Measurements from ENCODE around the gene ASGR1. TPM values are rescaled to one million over a fixed set of nuclear protein-coding genes. Genes with fewer than 3 reads are reported as not detected.
A peak's percentile ranks its signal among the peaks of the same experiment; 100 is the strongest.
"Not testable (repeated sequence)": the region's sequence is repeated elsewhere in the genome, so short reads cannot be mapped to it uniquely, and the experiment has no call there.

Gene ASGR1
- polyA plus RNA-seq, 4 donors: 1.9 to 2.9 (median 2.7) TPM

- 86 to 93% (median 87%) methylated on average over 1 of the region's 1 CpG for whole genome bisulfite sequencing, 3 donors
- FAIRE-seq (no peak), DNase-seq (no peak)
- Histone ChIP-seq H3K4me1 (ENCODE audit: control insufficient read depth in 3 of 3, insufficient read depth in 2 of 3, low read depth in 1 of 3, low read length in 2 of 3) (peaks cover 0 to 22% (median 0%) of the 10 kb centered on the region in 3 donors), H3K36me3 (ENCODE audit: control insufficient read depth in 3 of 3, insufficient read depth in 2 of 3, low read depth in 1 of 3, low read length in 3 of 3) (no peaks in the 10 kb centered on the region), H3K27me3 (ENCODE audit: control insufficient read depth in 3 of 3, insufficient read depth in 3 of 3, low read length in 3 of 3) (peaks cover 0 to 12% (median 2%) of the 10 kb centered on the region in 3 donors), H3K27ac (ENCODE audit: low read depth in 1 of 3, low read length in 2 of 3) (no peak overlapping the region), H3K9me3 (ENCODE audit: control insufficient read depth in 2 of 2, insufficient read depth in 1 of 2, low read depth in 1 of 2, low read length in 1 of 2) (no peaks in the 10 kb centered on the region), H3K4me3 (ENCODE audit: low read depth in 1 of 3, low read length in 3 of 3) (no peak overlapping the region)
These were observed 2.9 kb downstream of the ASGR1 start for GRCh38 chr17:7176107-7176840.

GRCh38 chr17:7175330-7175733 lies 3.8 kb downstream of the ASGR1 start:
- no peaks in the 10 kb centered on the region for H3K36me3 ChIP-seq (ENCODE audit: control insufficient read depth in 3 of 3, insufficient read depth in 2 of 3, low read depth in 1 of 3, low read length in 3 of 3)
- H3K4me3 ChIP-seq (ENCODE audit: low read depth in 1 of 3, low read length in 3 of 3): no peak overlapping the region
- peaks cover 0 to 12% (median 2%) of the 10 kb centered on the region in 3 donors for H3K27me3 ChIP-seq (ENCODE audit: control insufficient read depth in 3 of 3, insufficient read depth in 3 of 3, low read length in 3 of 3)
- FAIRE-seq (no peak), DNase-seq (no peak)
- peaks cover 0 to 22% (median 0%) of the 10 kb centered on the region in 3 donors for H3K4me1 ChIP-seq (ENCODE audit: control insufficient read depth in 3 of 3, insufficient read depth in 2 of 3, low read depth in 1 of 3, low read length in 2 of 3)
- WGBS, 3 donors: 92 to 94% (median 93%) methylated on average over 5 of the region's 5 CpGs
- no peak overlapping the region for H3K27ac ChIP-seq (ENCODE audit: low read depth in 1 of 3, low read length in 2 of 3)
- peaks cover 0 to 3% of the 10 kb centered on the region in 2 donors for H3K9me3 ChIP-seq (ENCODE audit: control insufficient read depth in 2 of 2, insufficient read depth in 1 of 2, low read depth in 1 of 2, low read length in 1 of 2)

- WGBS, 3 donors: 79 to 86% (median 83%) methylated on average over 7 of the region's 7 CpGs
- H3K4me3 ChIP-seq (ENCODE audit: low read depth in 1 of 3, low read length in 3 of 3): no peak overlapping the region
- no peaks in the 10 kb centered on the region for H3K36me3 ChIP-seq (ENCODE audit: control insufficient read depth in 3 of 3, insufficient read depth in 2 of 3, low read depth in 1 of 3, low read length in 3 of 3)
- DNase-seq (no peak), FAIRE-seq (no peak)
- no peak overlapping the region for H3K27ac ChIP-seq (ENCODE audit: low read depth in 1 of 3, low read length in 2 of 3)
- H3K4me1 ChIP-seq (ENCODE audit: control insufficient read depth in 3 of 3, insufficient read depth in 2 of 3, low read depth in 1 of 3, low read length in 2 of 3): peaks cover 0 to 22% (median 0%) of the 10 kb centered on the region in 3 donors
- peaks cover 0 to 12% (median 2%) of the 10 kb centered on the region in 3 donors for H3K27me3 ChIP-seq (ENCODE audit: control insufficient read depth in 3 of 3, insufficient read depth in 3 of 3, low read length in 3 of 3)
- H3K9me3 ChIP-seq (ENCODE audit: control insufficient read depth in 2 of 2, insufficient read depth in 1 of 2, low read depth in 1 of 2, low read length in 1 of 2): peaks cover 0 to 5% of the 10 kb centered on the region in 2 donors
These were observed 4.4 kb downstream of the ASGR1 start for GRCh38 chr17:7174603-7175326.

- Histone ChIP-seq H3K36me3 (ENCODE audit: control insufficient read depth in 3 of 3, insufficient read depth in 2 of 3, low read depth in 1 of 3, low read length in 3 of 3) (no peaks in the 10 kb centered on the region), H3K27me3 (ENCODE audit: control insufficient read depth in 3 of 3, insufficient read depth in 3 of 3, low read length in 3 of 3) (peaks cover 0 to 12% (median 2%) of the 10 kb centered on the region in 3 donors), H3K4me1 (ENCODE audit: control insufficient read depth in 3 of 3, insufficient read depth in 2 of 3, low read depth in 1 of 3, low read length in 2 of 3) (peaks cover 0 to 15% (median 0%) of the 10 kb centered on the region in 3 donors), H3K27ac (ENCODE audit: low read depth in 1 of 3, low read length in 2 of 3) (no peak overlapping the region), H3K9me3 (ENCODE audit: control insufficient read depth in 2 of 2, insufficient read depth in 1 of 2, low read depth in 1 of 2, low read length in 1 of 2) (peaks cover 0 to 11% of the 10 kb centered on the region in 2 donors), H3K4me3 (ENCODE audit: low read depth in 1 of 3, low read length in 3 of 3) (no peak overlapping the region)
- 56 to 68% (median 67%) methylated on average over 65 to 69 of the region's 69 CpGs for WGBS, 3 donors
- FAIRE-seq (no peak), DNase-seq (peak; percentile 15 to 40)
These were observed 5.2 kb downstream of the ASGR1 start for GRCh38 chr17:7173687-7174602.

- not testable (repeated sequence) for H3K36me3 ChIP-seq (ENCODE audit: control insufficient read depth in 3 of 3, insufficient read depth in 2 of 3, low read depth in 1 of 3, low read length in 3 of 3); H3K4me1 ChIP-seq (ENCODE audit: control insufficient read depth in 3 of 3, insufficient read depth in 2 of 3, low read depth in 1 of 3, low read length in 2 of 3); DNase-seq; H3K27me3 ChIP-seq (ENCODE audit: control insufficient read depth in 3 of 3, insufficient read depth in 3 of 3, low read length in 3 of 3); H3K4me3 ChIP-seq (ENCODE audit: low read depth in 1 of 3, low read length in 3 of 3); H3K27ac ChIP-seq (ENCODE audit: low read depth in 1 of 3, low read length in 2 of 3); FAIRE-seq
- H3K9me3 ChIP-seq (ENCODE audit: control insufficient read depth in 2 of 2, insufficient read depth in 1 of 2, low read depth in 1 of 2, low read length in 1 of 2): peaks cover 0 to 17% of the 10 kb centered on the region in 2 donors
- 90 to 91% (median 91%) methylated on average over 18 of the region's 18 CpGs for WGBS, 3 donors
These were observed 6.5 kb downstream of the ASGR1 start for GRCh38 chr17:7172522-7173191.

- peaks cover 0 to 17% of the 10 kb centered on the region in 2 donors for H3K9me3 ChIP-seq (ENCODE audit: control insufficient read depth in 2 of 2, insufficient read depth in 1 of 2, low read depth in 1 of 2, low read length in 1 of 2)
- H3K27ac ChIP-seq (ENCODE audit: low read depth in 1 of 3, low read length in 2 of 3); FAIRE-seq: not testable (repeated sequence)
These were observed 9.6 kb downstream of the ASGR1 start for GRCh38 chr17:7169565-7169908.

GRCh38 chr17:7168841-7169564 lies 10.2 kb downstream of the ASGR1 start:
- H3K4me1 ChIP-seq (ENCODE audit: control insufficient read depth in 3 of 3, insufficient read depth in 2 of 3, low read depth in 1 of 3, low read length in 2 of 3); H3K27ac ChIP-seq (ENCODE audit: low read depth in 1 of 3, low read length in 2 of 3); H3K4me3 ChIP-seq (ENCODE audit: low read depth in 1 of 3, low read length in 3 of 3); H3K36me3 ChIP-seq (ENCODE audit: control insufficient read depth in 3 of 3, insufficient read depth in 2 of 3, low read depth in 1 of 3, low read length in 3 of 3); DNase-seq; H3K27me3 ChIP-seq (ENCODE audit: control insufficient read depth in 3 of 3, insufficient read depth in 3 of 3, low read length in 3 of 3); FAIRE-seq: not testable (repeated sequence)
- 59 to 80% (median 68%) methylated on average over 10 of the region's 10 CpGs for WGBS, 3 donors
- peaks cover 0 to 17% of the 10 kb centered on the region in 2 donors for H3K9me3 ChIP-seq (ENCODE audit: control insufficient read depth in 2 of 2, insufficient read depth in 1 of 2, low read depth in 1 of 2, low read length in 1 of 2)

More at GRCh38 chr17:7169565-7169908, 9.6 kb downstream of the ASGR1 start:
- WGBS, 3 donors: 92 to 97% (median 95%) methylated on average over 7 of the region's 7 CpGs
- not testable (repeated sequence) for H3K36me3 ChIP-seq (ENCODE audit: control insufficient read depth in 3 of 3, insufficient read depth in 2 of 3, low read depth in 1 of 3, low read length in 3 of 3); H3K27me3 ChIP-seq (ENCODE audit: control insufficient read depth in 3 of 3, insufficient read depth in 3 of 3, low read length in 3 of 3); DNase-seq; H3K4me1 ChIP-seq (ENCODE audit: control insufficient read depth in 3 of 3, insufficient read depth in 2 of 3, low read depth in 1 of 3, low read length in 2 of 3); H3K4me3 ChIP-seq (ENCODE audit: low read depth in 1 of 3, low read length in 3 of 3)
